HepG2 (cell line): ENCODE data around the gene ITGA2. TPM values are rescaled to one million over a fixed set of nuclear protein-coding genes. Genes with fewer than 3 reads are reported as not detected.

Experiments used
- BCL6 ChIP-seq: IDR thresholded peaks from 2 replicates; pipeline ENCODE4 v1.6.1; 2016; ENCODE audit warnings: missing genetic modification reagents, missing compliant biosample characterization
- CENPX ChIP-seq: sonication (generic); formaldehyde crosslinking; IDR thresholded peaks from 2 replicates; pipeline ENCODE4 v1.9.0; 2021; ENCODE audit warnings: mild to moderate bottlenecking, missing genetic modification reagents, moderate library complexity
- ELF3 ChIP-seq: IDR thresholded peaks from 2 replicates; pipeline ENCODE4 v1.6.1; 2016; ENCODE audit warnings: missing genetic modification reagents, missing compliant biosample characterization
- FOSL2 ChIP-seq: sonication (generic); formaldehyde crosslinking; IDR thresholded peaks from 2 replicates; pipeline ENCODE4 v1.4.0; 2020; ENCODE audit warnings: missing genetic modification reagents
- HNRNPLL ChIP-seq: fragments of 200-400 bp; formaldehyde crosslinking; IDR thresholded peaks from 2 replicates; pipeline ENCODE4 v1.6.1; 2017; ENCODE audit warnings: mild to moderate bottlenecking, low read depth, low read length; ENCODE audit not compliant: poor library complexity, severe bottlenecking
- MTA1 ChIP-seq: sonication (generic); formaldehyde crosslinking; IDR thresholded peaks from 2 replicates; pipeline ENCODE4 v1.4.0; 2020; ENCODE audit warnings: missing genetic modification reagents, mild to moderate bottlenecking, borderline replicate concordance
- MXD4 ChIP-seq: IDR thresholded peaks from 2 replicates; pipeline ENCODE4 v1.6.1; 2016; ENCODE audit warnings: mild to moderate bottlenecking, missing biosample characterization, missing genetic modification reagents
- NR2F2 ChIP-seq: IDR thresholded peaks from 2 replicates; pipeline ENCODE4 v1.6.1; 2012; ENCODE audit warnings: low read depth, inconsistent platforms, borderline replicate concordance
- PAWR ChIP-seq: sonication (generic); formaldehyde crosslinking; IDR thresholded peaks from 2 replicates; pipeline ENCODE4 v1.4.0; 2020; ENCODE audit warnings: missing genetic modification reagents, mild to moderate bottlenecking, borderline replicate concordance
- POLR2AphosphoS5 ChIP-seq: IDR thresholded peaks from 2 replicates; pipeline ENCODE4 v1.6.1; 2012; ENCODE audit warnings: low read depth, low read length
- RXRA ChIP-seq: sonication (generic); formaldehyde crosslinking; IDR thresholded peaks from 2 replicates; pipeline ENCODE4 v1.5.1; 2020; ENCODE audit warnings: missing genetic modification reagents
- SOX5 ChIP-seq: IDR thresholded peaks from 2 replicates; pipeline ENCODE4 v1.6.1; 2016; ENCODE audit warnings: borderline replicate concordance
- USF2 ChIP-seq, 2 experiments: sonication (generic) in 1 of 2; formaldehyde crosslinking in 1 of 2; IDR thresholded peaks; 2 replicates each; pipeline versions ENCODE4 v1.5.1 to v1.6.1; 2011 to 2020; ENCODE audit warnings: borderline replicate concordance in 1 of 2, low read depth in 1 of 2, low read length in 1 of 2, mild to moderate bottlenecking in 1 of 2, missing genetic modification reagents in 1 of 2, moderate library complexity in 1 of 2
- ZMYM2 ChIP-seq: sonication (generic); formaldehyde crosslinking; IDR thresholded peaks from 2 replicates; pipeline ENCODE4 v1.8.0; 2022; ENCODE audit warnings: mild to moderate bottlenecking, missing genetic modification reagents
- ZNF17 ChIP-seq: sonication (generic); formaldehyde crosslinking; IDR thresholded peaks from 2 replicates; pipeline ENCODE4 v1.5.0; 2020; ENCODE audit warnings: mild to moderate bottlenecking, missing genetic modification reagents
- ZNF251 ChIP-seq: sonication (generic); formaldehyde crosslinking; IDR thresholded peaks from 2 replicates; pipeline ENCODE4 v1.9.0; 2021; ENCODE audit warnings: mild to moderate bottlenecking, missing genetic modification reagents
- ZNF253 ChIP-seq: sonication (generic); formaldehyde crosslinking; IDR thresholded peaks from 2 replicates; pipeline ENCODE4 v1.8.0; 2022; ENCODE audit warnings: mild to moderate bottlenecking, missing genetic modification reagents, borderline replicate concordance
- ZNF282 ChIP-seq: fragments of 450-650 bp; IDR thresholded peaks from 2 replicates; pipeline ENCODE4 v1.6.1; 2018; ENCODE audit not compliant: partially characterized antibody
- ZNF331 ChIP-seq: sonication (generic); formaldehyde crosslinking; IDR thresholded peaks from 2 replicates; pipeline ENCODE4 v1.4.0; 2020; ENCODE audit warnings: missing genetic modification reagents
- ZNF354B ChIP-seq: sonication (generic); formaldehyde crosslinking; IDR thresholded peaks from 2 replicates; pipeline ENCODE4 v1.8.0; 2022; ENCODE audit warnings: mild to moderate bottlenecking, missing genetic modification reagents
- ZNF569 ChIP-seq: sonication (generic); formaldehyde crosslinking; IDR thresholded peaks from 2 replicates; pipeline ENCODE4 v1.5.0; 2020; ENCODE audit warnings: mild to moderate bottlenecking, missing genetic modification reagents, moderate library complexity, borderline replicate concordance
- ZNF773 ChIP-seq: sonication (generic); formaldehyde crosslinking; IDR thresholded peaks from 2 replicates; pipeline ENCODE4 v1.4.0; 2020; ENCODE audit warnings: missing genetic modification reagents, borderline replicate concordance
- ZSCAN25 ChIP-seq: sonication (generic); formaldehyde crosslinking; IDR thresholded peaks from 2 replicates; pipeline ENCODE4 v1.8.0; 2022; ENCODE audit warnings: mild to moderate bottlenecking, missing genetic modification reagents
- polyA plus RNA-seq, 8 experiments: library from polyadenylated mRNA; depleted of rRNA in 3 of 8; stranded (reverse) in 7 of 8; unstranded in 1 of 8; fragments of >200 nt; fragmentation: Illumina TruSeq in 4 of 8; extraction: Trizol in 4 of 8; gene quantifications; 2 replicates each; pipeline versions ENCODE4 v1.2.1 to v1.2.3, GENCODE V29; 2011 to 2016; ENCODE audit warnings: low read depth in 4 of 8, missing spikeins in 1 of 8, mixed read lengths in 1 of 8; ENCODE audit not compliant: insufficient read depth in 1 of 8
- total RNA-seq, 5 experiments: library from RNA; depleted of rRNA; stranded (reverse); fragments of >200 nt; fragmentation: Illumina TruSeq; extraction: Trizol; gene quantifications; 2 replicates each; pipeline ENCODE4 v1.2.3, GENCODE V29; 2016; ENCODE audit warnings: low read depth in 1 of 5
- TF ChIP-seq, protein P1 (sequence below): sonication (generic); formaldehyde crosslinking; IDR thresholded peaks from 2 replicates; pipeline ENCODE4 v1.4.0; 2020; ENCODE audit warnings: missing genetic modification reagents, borderline replicate concordance
- TF ChIP-seq, protein P2 (sequence below): sonication (generic); formaldehyde crosslinking; IDR thresholded peaks from 2 replicates; pipeline ENCODE4 v1.5.0; 2020; ENCODE audit warnings: mild to moderate bottlenecking, missing genetic modification reagents
- TF ChIP-seq, protein P3 (sequence below): sonication (generic); formaldehyde crosslinking; IDR thresholded peaks from 2 replicates; pipeline ENCODE4 v1.4.0; 2020; ENCODE audit warnings: missing genetic modification reagents; ENCODE audit errors: not compliant biosample characterization

Gene ITGA2
- total and polyA plus RNA-seq, 2 of the 13 experiments (the other 11 are each of a cell fraction or from before 2014, with no cell fraction given) = 15.8 to 58.3 TPM

DNA sequence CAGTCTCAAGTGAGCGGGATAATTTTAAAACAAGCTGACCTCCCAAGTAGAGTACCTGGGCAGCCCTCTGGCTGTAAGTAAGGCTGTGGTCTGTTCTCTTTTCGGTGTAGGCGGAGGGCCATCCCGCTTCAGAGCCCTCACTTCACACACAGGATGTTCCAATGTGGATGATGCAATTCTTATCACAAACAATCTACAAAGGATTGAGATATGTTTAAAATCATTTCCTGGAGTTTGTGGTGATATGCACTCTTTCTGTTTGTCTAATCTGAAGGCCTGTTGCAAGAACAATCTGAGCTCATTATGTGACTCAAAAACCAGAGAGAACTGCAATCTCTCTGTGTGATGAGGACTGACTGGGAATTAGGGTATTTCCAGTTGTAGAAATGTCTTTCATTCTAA is 42.5 kb downstream of the ITGA2 start (continued):
- TF ChIP-seq MTA1 = no peak
- TF ChIP-seq ZMYM2 (CRISPR knock-in tag) = 0 out of 2 replicates have a peak, but pooled peaks have one; percentile 33
- no peak for TF ChIP-seq ZNF251
- no peak for TF ChIP-seq USF2 (IDR thresholded peaks at IDR 0.05; ENCODE audit: low read depth, low read length)
- no peak for TF ChIP-seq USF2 (CRISPR knock-in tag; IDR thresholded peaks at IDR 0.05; ENCODE audit: borderline replicate concordance)
- no peak for TF ChIP-seq ZNF354B (CRISPR knock-in tag)
- TF ChIP-seq HNRNPLL = no peak
- TF ChIP-seq POLR2AphosphoS5 = no peak
- peak; percentile 82 for TF ChIP-seq FOSL2 (CRISPR knock-in tag)
- TF ChIP-seq ZNF331 (CRISPR knock-in tag) = peak; percentile 56; the same call in 1 of the 2 replicates
- TF ChIP-seq, protein P1, sequence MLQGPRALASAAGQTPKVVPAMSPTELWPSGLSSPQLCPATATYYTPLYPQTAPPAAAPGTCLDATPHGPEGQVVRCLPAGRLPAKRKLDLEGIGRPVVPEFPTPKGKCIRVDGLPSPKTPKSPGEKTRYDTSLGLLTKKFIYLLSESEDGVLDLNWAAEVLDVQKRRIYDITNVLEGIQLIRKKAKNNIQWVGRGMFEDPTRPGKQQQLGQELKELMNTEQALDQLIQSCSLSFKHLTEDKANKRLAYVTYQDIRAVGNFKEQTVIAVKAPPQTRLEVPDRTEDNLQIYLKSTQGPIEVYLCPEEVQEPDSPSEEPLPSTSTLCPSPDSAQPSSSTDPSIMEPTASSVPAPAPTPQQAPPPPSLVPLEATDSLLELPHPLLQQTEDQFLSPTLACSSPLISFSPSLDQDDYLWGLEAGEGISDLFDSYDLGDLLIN (CRISPR knock-in tag) = no peak
- no peak for TF ChIP-seq ZNF17 (CRISPR knock-in tag)
- peak; percentile 82 for TF ChIP-seq BCL6 (CRISPR knock-in tag)
- TF ChIP-seq, protein P2, sequence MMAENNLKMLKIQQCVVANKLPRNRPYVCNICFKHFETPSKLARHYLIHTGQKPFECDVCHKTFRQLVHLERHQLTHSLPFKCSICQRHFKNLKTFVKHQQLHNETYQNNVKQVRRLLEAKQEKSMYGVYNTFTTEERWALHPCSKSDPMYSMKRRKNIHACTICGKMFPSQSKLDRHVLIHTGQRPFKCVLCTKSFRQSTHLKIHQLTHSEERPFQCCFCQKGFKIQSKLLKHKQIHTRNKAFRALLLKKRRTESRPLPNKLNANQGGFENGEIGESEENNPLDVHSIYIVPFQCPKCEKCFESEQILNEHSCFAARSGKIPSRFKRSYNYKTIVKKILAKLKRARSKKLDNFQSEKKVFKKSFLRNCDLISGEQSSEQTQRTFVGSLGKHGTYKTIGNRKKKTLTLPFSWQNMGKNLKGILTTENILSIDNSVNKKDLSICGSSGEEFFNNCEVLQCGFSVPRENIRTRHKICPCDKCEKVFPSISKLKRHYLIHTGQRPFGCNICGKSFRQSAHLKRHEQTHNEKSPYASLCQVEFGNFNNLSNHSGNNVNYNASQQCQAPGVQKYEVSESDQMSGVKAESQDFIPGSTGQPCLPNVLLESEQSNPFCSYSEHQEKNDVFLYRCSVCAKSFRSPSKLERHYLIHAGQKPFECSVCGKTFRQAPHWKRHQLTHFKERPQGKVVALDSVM = no peak
- no peak for TF ChIP-seq MXD4
- peak; percentile 93 for TF ChIP-seq ELF3 (CRISPR knock-in tag)
- no peak for TF ChIP-seq ZNF773 (CRISPR knock-in tag)
- TF ChIP-seq ZNF282 = no peak
- no peak for TF ChIP-seq NR2F2
- TF ChIP-seq PAWR (CRISPR knock-in tag) = no peak
- peak; percentile 94; the same call in 1 of the 2 replicates for TF ChIP-seq SOX5 (CRISPR knock-in tag)
- TF ChIP-seq, protein P3, sequence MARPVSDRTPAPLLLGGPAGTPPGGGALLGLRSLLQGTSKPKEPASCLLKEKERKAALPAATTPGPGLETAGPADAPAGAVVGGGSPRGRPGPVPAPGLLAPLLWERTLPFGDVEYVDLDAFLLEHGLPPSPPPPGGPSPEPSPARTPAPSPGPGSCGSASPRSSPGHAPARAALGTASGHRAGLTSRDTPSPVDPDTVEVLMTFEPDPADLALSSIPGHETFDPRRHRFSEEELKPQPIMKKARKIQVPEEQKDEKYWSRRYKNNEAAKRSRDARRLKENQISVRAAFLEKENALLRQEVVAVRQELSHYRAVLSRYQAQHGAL = no peak
- no peak for TF ChIP-seq CENPX (CRISPR knock-in tag)
- TF ChIP-seq ZNF569 (CRISPR knock-in tag) = no peak
- TF ChIP-seq ZNF253 (CRISPR knock-in tag) = no peak
- TF ChIP-seq ZSCAN25 = no peak
- peak; percentile 28; the same call in 1 of the 2 replicates for TF ChIP-seq RXRA (CRISPR knock-in tag)
